Hepatocyte (in vitro differentiated cells): ENCODE measurements around the gene MARCO.

ENCODE experiments used
- CTCF ChIP-seq: fragments of 200-600 bp; sonication (generic); IDR thresholded peaks from 2 replicates; pipeline ENCODE4 v1.5.1; 2016; ENCODE audit warnings: antibody characterized with exemption, mild to moderate bottlenecking; ENCODE audit not compliant: poor library complexity
- EZH2 ChIP-seq: fragments of 200-600 bp; sonication (generic); IDR thresholded peaks from 2 replicates; pipeline ENCODE4 v1.6.1; 2016; ENCODE audit warnings: antibody characterized with exemption, mild to moderate bottlenecking, borderline replicate concordance
- EZH2phosphoT487 ChIP-seq: fragments of 200-600 bp; sonication (generic); IDR thresholded peaks from one replicate; pipeline ENCODE4 v1.6.1; 2018; ENCODE audit warnings: antibody characterized with exemption, mild to moderate bottlenecking, low read depth, moderate library complexity; ENCODE audit not compliant: unreplicated experiment, severe bottlenecking

GRCh38 chr2:119026890-119027289, 84.9 kb downstream of the MARCO start:
- TF ChIP-seq CTCF (no peak), EZH2 (no peak), EZH2phosphoT487 (no peak)
